Tibial nerve (tissue), 4 donors: Measurements from ENCODE around the gene FAR1. TPM values are rescaled to one million over a fixed set of nuclear protein-coding genes. Genes with fewer than 3 reads are reported as not detected.

Experiments used
- DNase-seq, 2 donors: peaks; one replicate each; pipeline ENCODE4 v3.0.0-alpha.2; 2019; ENCODE audit warnings: low spot score in 2 of 2
- H3K27ac ChIP-seq, 4 donors: fragments of 200-600 bp; sonication (generic) in 3 of 4; one replicate each; pipeline ENCODE4 v1.5.1; 2017 to 2019; ENCODE audit warnings: mild to moderate bottlenecking in 1 of 4
- H3K27me3 ChIP-seq, 2 donors: fragments of 200-600 bp; sonication (generic) in 1 of 2; one replicate each; pipeline versions ENCODE4 v1.5.1 to v1.6.0; 2017 to 2019
- H3K36me3 ChIP-seq, 3 donors: fragments of 200-600 bp; sonication (generic); one replicate each; pipeline ENCODE4 v1.5.1; 2018 to 2019
- H3K4me1 ChIP-seq, 4 donors: fragments of 200-600 bp; sonication (generic) in 3 of 4; one replicate each; pipeline ENCODE4 v1.5.1; 2017 to 2019
- H3K4me3 ChIP-seq, 4 donors: fragments of 200-600 bp; sonication (generic) in 3 of 4; one replicate each; pipeline ENCODE4 v1.5.1; 2017 to 2019; ENCODE audit warnings: mild to moderate bottlenecking in 1 of 4, moderate library complexity in 1 of 4
- H3K9me3 ChIP-seq, 4 donors: fragments of 200-600 bp; sonication (generic) in 3 of 4; one replicate each; pipeline ENCODE4 v1.5.1; 2017 to 2019
- EP300 ChIP-seq, 2 donors: sonication (generic); formaldehyde crosslinking; IDR thresholded peaks; one replicate each; pipeline ENCODE4 v1.6.1; 2017; ENCODE audit warnings: antibody characterized with exemption in 2 of 2, mild to moderate bottlenecking in 1 of 2
- POLR2A ChIP-seq, 2 donors: fragments of 450-650 bp; IDR thresholded peaks; one replicate each; pipeline ENCODE4 v1.6.1; 2017; ENCODE audit warnings: antibody characterized with exemption in 2 of 2, mild to moderate bottlenecking in 2 of 2, moderate library complexity in 2 of 2
- WGBS, 2 donors: methylation state at CpG; one replicate each; pipeline ENCODE4 v1.1.5; 2018; 5-methylcytosine and 5-hydroxymethylcytosine counted together
- total RNA-seq, 4 donors: library from RNA; depleted of rRNA; stranded (reverse); fragments of >200 nt; gene quantifications; one replicate each; pipeline ENCODE4 v1.1.0, GENCODE V29; 2016
- TF ChIP-seq, protein P1 (sequence below), 5 experiments: fragments of 200-600 bp in 3 of 5; fragments of 450-650 bp in 2 of 5; sonication (generic) in 3 of 5; IDR thresholded peaks; one replicate each; pipeline ENCODE4 v1.5.1; 2016 to 2019; ENCODE audit warnings: antibody characterized with exemption in 5 of 5, mild to moderate bottlenecking in 3 of 5, moderate library complexity in 2 of 5

FAR1 gene
- total RNA-seq, 4 donors from 2014 or later: 54.6 to 64.0 (median 60.3) TPM

DNA sequence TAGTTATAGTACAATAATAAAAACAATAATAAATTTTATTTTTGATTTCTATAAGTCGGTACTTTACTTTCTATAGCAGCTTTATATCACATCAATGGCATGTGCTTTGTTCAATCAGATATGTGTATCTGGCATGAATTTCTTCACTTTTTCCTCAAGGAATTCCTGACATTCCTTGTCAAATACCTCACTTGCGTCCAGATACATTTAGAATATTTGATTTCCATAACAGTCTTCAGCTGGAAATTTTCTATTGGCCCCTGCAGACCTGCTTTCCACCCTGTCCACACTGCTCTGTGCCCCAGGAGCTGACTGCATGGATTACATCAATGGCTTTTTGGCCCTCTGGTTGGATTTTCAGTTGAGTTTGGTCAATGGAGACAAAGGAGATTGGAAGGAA is 93.2 kb downstream of the FAR1 start:
- Histone ChIP-seq H3K4me3 (no peak overlapping the region), H3K27ac (no peak overlapping the region), H3K9me3 (no peaks in the 10 kb centered on the region), H3K36me3 (no peaks in the 10 kb centered on the region), H3K27me3 (no peaks in the 10 kb centered on the region), H3K4me1 (no peaks in the 10 kb centered on the region)
- no peak for DNase-seq
- TF ChIP-seq, protein P1, sequence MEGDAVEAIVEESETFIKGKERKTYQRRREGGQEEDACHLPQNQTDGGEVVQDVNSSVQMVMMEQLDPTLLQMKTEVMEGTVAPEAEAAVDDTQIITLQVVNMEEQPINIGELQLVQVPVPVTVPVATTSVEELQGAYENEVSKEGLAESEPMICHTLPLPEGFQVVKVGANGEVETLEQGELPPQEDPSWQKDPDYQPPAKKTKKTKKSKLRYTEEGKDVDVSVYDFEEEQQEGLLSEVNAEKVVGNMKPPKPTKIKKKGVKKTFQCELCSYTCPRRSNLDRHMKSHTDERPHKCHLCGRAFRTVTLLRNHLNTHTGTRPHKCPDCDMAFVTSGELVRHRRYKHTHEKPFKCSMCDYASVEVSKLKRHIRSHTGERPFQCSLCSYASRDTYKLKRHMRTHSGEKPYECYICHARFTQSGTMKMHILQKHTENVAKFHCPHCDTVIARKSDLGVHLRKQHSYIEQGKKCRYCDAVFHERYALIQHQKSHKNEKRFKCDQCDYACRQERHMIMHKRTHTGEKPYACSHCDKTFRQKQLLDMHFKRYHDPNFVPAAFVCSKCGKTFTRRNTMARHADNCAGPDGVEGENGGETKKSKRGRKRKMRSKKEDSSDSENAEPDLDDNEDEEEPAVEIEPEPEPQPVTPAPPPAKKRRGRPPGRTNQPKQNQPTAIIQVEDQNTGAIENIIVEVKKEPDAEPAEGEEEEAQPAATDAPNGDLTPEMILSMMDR (IDR thresholded peaks at IDR 0.05): no peak
- 40 to 46% methylated on average over 2 of the region's 2 CpGs for WGBS, 2 donors

DNA sequence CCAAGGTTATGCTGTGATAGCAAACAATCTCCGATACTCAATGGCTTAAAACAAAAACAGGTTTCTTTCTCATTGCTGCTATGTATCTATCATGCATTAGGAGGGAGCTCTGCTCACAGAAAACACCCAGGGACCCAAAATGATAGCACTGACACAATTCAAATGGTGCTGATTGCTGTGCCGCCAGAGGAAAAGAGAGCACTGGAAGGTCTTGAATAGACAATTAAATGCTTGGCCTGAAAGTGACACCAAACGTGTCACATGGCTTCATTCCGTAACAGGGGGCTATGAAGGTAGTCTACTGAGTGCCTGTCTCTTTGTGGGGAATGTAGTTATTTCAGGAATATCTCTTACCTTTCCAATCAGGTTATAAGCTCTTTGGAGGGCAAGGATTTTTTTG is 94.2 kb downstream of the FAR1 start:
- Histone ChIP-seq H3K27me3 (no peaks in the 10 kb centered on the region), H3K36me3 (no peaks in the 10 kb centered on the region), H3K4me1 (no peaks in the 10 kb centered on the region), H3K27ac (no peak overlapping the region), H3K4me3 (no peak overlapping the region), H3K9me3 (no peaks in the 10 kb centered on the region)
- WGBS, 2 donors: 70 to 72% methylated on average over 4 of the region's 4 CpGs
- no peak for TF ChIP-seq POLR2A (IDR thresholded peaks at IDR 0.05)
- no peak for TF ChIP-seq EP300 (IDR thresholded peaks at IDR 0.05)
- TF ChIP-seq, protein P1 (IDR thresholded peaks at IDR 0.05): no peak
- no peak for DNase-seq

DNA sequence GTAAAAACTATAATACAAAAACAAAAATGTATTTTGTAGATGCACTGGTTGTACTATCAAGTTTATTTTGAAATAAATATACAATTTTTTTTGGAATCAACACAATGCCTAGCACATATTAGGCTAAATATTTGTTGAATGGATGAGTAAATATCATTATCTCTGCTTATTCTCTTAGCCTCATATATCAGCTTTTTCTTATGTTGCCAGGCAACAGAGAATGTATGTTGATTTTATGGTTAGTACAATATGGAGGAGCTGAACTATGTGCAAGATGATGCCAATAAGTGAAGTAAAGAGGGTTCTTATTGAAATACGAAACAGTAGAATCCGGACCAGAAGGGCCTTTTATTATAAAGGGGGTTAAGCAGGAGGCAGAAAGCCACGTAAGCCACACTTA is 94.9 kb downstream of the FAR1 start:
- 85 to 90% methylated on average over 3 of the region's 3 CpGs for whole genome bisulfite sequencing, 2 donors
- DNase-seq: no peak
- Histone ChIP-seq H3K4me1 (no peaks in the 10 kb centered on the region), H3K36me3 (no peaks in the 10 kb centered on the region), H3K27ac (no peak overlapping the region), H3K27me3 (no peaks in the 10 kb centered on the region), H3K9me3 (no peaks in the 10 kb centered on the region), H3K4me3 (no peak overlapping the region)
- TF ChIP-seq POLR2A (IDR thresholded peaks at IDR 0.05): no peak
- no peak for TF ChIP-seq EP300 (IDR thresholded peaks at IDR 0.05)
- TF ChIP-seq, protein P1 (IDR thresholded peaks at IDR 0.05): no peak

DNA sequence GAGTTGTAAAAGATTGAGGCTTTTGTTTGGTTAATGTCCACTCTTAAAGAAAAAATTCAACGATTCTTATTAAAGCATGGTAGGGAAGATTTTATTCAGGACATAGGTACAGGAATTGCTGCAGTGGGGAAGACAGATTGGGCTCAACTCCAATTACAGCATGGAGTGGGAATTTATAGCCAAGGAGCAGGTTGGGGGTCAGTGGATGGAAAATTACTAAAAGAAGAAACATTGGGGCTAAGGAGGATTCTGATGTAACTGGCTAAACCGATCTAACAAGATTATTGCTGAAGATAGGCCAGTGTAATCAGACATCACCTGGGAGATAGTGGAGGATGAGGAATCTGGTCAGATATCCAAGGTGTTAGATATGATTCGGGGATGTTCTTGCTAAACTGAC is 97.4 kb downstream of the FAR1 start:
- no peaks in the 10 kb centered on the region for H3K9me3 ChIP-seq
- DNase-seq: no peak
- 62 to 80% methylated on average over 3 of the region's 3 CpGs for WGBS, 2 donors
- no peak for TF ChIP-seq POLR2A (IDR thresholded peaks at IDR 0.05)
- TF ChIP-seq, protein P1 (IDR thresholded peaks at IDR 0.05): no peak
- no peak for TF ChIP-seq EP300 (IDR thresholded peaks at IDR 0.05)
- no peak overlapping the region for H3K4me3 ChIP-seq
- no peak overlapping the region for H3K27ac ChIP-seq
- no peaks in the 10 kb centered on the region for H3K36me3 ChIP-seq
- no peaks in the 10 kb centered on the region for H3K4me1 ChIP-seq
- no peaks in the 10 kb centered on the region for H3K27me3 ChIP-seq

DNA sequence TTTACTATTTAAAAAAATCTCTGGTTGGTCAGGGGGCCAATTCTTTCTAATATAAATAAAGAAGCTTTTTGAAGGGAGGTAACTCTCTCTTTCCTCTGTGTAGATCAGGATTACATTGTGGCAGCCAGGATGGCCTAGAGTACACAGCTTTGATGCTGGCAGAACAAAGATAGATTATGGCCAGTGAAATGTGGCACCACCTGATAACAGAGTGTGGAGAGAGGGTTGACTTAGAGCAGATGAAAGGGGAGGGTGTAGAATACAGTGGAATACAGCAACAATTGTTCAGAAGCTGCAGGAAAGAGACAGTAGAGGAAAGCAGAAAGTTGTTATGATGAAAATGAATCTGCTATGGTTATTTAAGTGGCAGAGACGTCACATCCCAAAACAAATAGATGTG is 99.0 kb downstream of the FAR1 start:
- TF ChIP-seq POLR2A (IDR thresholded peaks at IDR 0.05): no peak
- H3K4me3 ChIP-seq: no peak overlapping the region
- no peaks in the 10 kb centered on the region for H3K36me3 ChIP-seq
- no peak for DNase-seq
- H3K4me1 ChIP-seq: no peaks in the 10 kb centered on the region
- no peak overlapping the region for H3K27ac ChIP-seq
- 85 to 95% methylated on average over 1 of the region's 1 CpG for WGBS, 2 donors
- H3K27me3 ChIP-seq: no peaks in the 10 kb centered on the region
- no peaks in the 10 kb centered on the region for H3K9me3 ChIP-seq

DNA sequence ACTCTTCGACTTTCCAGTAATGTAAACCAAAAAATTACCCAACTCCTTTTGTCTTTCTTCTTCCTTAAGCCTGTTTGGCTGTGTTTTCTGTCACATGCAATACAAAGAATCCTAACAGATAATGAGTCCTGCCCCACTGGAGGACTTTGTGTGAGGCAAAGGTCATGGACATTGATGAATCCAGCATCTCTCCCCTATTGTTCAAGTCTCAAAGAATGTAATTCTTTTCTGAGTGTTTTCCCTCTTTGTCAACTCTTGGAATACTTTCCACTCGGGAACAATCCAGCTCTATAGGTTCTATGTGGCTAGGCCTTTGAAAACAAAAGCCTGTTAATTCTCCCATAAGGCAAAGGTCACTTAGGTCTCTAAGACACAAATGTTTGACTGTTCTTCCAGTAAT is 100.7 kb downstream of the FAR1 start:
- H3K9me3 ChIP-seq: no peaks in the 10 kb centered on the region
- no peak for DNase-seq
- no peak overlapping the region for H3K4me3 ChIP-seq
- WGBS, 2 donors: 42 to 51% methylated on average over 2 of the region's 2 CpGs
- H3K27ac ChIP-seq: no peak overlapping the region
- TF ChIP-seq, protein P1 (IDR thresholded peaks at IDR 0.05): no peak
- TF ChIP-seq POLR2A (IDR thresholded peaks at IDR 0.05) (no peak), EP300 (IDR thresholded peaks at IDR 0.05) (no peak)
- no peaks in the 10 kb centered on the region for H3K27me3 ChIP-seq
- H3K4me1 ChIP-seq: no peaks in the 10 kb centered on the region
- no peaks in the 10 kb centered on the region for H3K36me3 ChIP-seq
